ENCODE measurements around the gene FNDC3B.
A peak's percentile ranks its signal among the peaks of the same experiment; 100 is the strongest.

The FNDC3B gene

DNA sequence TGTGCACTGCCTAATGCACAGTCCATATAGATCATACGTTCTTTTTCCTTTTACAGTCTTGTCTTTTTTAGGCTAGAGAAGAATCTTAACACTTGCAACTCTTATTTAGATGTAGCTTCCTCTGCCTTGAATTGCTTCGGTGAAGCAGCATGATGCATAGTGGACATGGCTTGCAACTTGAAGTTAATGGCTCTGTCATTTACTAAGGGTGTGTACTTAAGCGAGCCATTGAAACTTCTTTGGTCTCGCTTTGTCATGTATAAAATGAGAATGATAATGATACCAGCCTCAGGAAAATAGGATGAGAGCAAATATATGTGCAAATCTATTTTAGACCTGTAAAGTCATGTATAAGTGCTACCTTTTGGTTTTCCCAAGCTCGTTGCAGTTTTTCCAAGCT lies 261.5 kb downstream of the FNDC3B start:
- Histone ChIP-seq H3K4me1 (ENCODE audit: insufficient read depth, low read length, poor library complexity, severe bottlenecking) (peaks cover 22% of the 10 kb centered on the region), H4K20me1 (ENCODE audit: insufficient read depth, low read length, poor library complexity, severe bottlenecking) (no peaks in the 10 kb centered on the region), H3K4me2 (ENCODE audit: low read depth, low read length, poor library complexity, severe bottlenecking) (peak overlapping the region; percentile 48), H3K27me3 (ENCODE audit: insufficient read depth, low read length, poor library complexity, severe bottlenecking) (no peaks in the 10 kb centered on the region), H3K9me3 (ENCODE audit: insufficient read depth, low read depth, low read length) (no peaks in the 10 kb centered on the region), H3K9ac (ENCODE audit: low read depth, low read length, poor library complexity, severe bottlenecking) (no peak overlapping the region), H2AFZ (ENCODE audit: low read length) (no peak overlapping the region), H3K4me3 (ENCODE audit: low read length, poor library complexity, severe bottlenecking) (peak overlapping the region; percentile 27), H3K79me2 (ENCODE audit: insufficient read depth, low read length) (no peaks in the 10 kb centered on the region), H3K9me2 (replicated peaks; ENCODE audit: low read depth, low read length) (no peaks in the 10 kb centered on the region), H3F3A (ENCODE audit: low read depth) (peaks cover 4% of the 10 kb centered on the region), H3K36me3 (ENCODE audit: insufficient read depth, low read length) (peaks cover 4% of the 10 kb centered on the region; the same call in 1 of the 2 replicates)
- TF ChIP-seq EZH2phosphoT487 (IDR thresholded peaks at IDR 0.05; ENCODE audit: borderline replicate concordance) = no peak
- TF ChIP-seq, protein P1, sequence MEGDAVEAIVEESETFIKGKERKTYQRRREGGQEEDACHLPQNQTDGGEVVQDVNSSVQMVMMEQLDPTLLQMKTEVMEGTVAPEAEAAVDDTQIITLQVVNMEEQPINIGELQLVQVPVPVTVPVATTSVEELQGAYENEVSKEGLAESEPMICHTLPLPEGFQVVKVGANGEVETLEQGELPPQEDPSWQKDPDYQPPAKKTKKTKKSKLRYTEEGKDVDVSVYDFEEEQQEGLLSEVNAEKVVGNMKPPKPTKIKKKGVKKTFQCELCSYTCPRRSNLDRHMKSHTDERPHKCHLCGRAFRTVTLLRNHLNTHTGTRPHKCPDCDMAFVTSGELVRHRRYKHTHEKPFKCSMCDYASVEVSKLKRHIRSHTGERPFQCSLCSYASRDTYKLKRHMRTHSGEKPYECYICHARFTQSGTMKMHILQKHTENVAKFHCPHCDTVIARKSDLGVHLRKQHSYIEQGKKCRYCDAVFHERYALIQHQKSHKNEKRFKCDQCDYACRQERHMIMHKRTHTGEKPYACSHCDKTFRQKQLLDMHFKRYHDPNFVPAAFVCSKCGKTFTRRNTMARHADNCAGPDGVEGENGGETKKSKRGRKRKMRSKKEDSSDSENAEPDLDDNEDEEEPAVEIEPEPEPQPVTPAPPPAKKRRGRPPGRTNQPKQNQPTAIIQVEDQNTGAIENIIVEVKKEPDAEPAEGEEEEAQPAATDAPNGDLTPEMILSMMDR (conservative IDR thresholded peaks at IDR 0.05; ENCODE audit: low read length) = no peak

DNA sequence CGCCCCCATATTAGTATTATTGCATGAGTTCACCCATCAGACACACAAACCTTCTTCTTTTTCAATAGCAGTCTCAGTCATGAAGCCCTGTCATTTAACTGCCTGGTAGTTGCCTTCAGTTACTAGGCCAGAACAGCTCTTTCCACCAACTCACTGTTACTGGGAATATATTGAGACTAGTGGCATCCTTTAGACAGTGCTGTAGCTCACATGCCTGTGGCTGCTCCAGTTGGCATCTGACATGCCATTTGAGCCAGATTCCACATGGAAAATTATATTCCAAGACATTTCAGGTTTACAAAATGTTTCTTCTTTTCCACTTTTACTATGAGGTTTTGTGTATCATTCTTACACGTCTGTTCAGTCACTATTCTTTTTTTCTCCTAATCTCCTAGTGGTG lies 262.8 kb downstream of the FNDC3B start:
- no peaks in the 10 kb centered on the region for H3K79me2 ChIP-seq (ENCODE audit: insufficient read depth, low read length)
- TF ChIP-seq EZH2phosphoT487 (IDR thresholded peaks at IDR 0.05; ENCODE audit: borderline replicate concordance) = no peak
- TF ChIP-seq, protein P1 (conservative IDR thresholded peaks at IDR 0.05; ENCODE audit: low read length) = no peak
- H2AFZ ChIP-seq (ENCODE audit: low read length) = no peak overlapping the region
- no peaks in the 10 kb centered on the region for H3K9me3 ChIP-seq (ENCODE audit: insufficient read depth, low read depth, low read length)
- no peaks in the 10 kb centered on the region for H4K20me1 ChIP-seq (ENCODE audit: insufficient read depth, low read length, poor library complexity, severe bottlenecking)
- peaks cover 22% of the 10 kb centered on the region for H3K4me1 ChIP-seq (ENCODE audit: insufficient read depth, low read length, poor library complexity, severe bottlenecking)
- no peak overlapping the region for H3K9ac ChIP-seq (ENCODE audit: low read depth, low read length, poor library complexity, severe bottlenecking)
- H3K27me3 ChIP-seq (ENCODE audit: insufficient read depth, low read length, poor library complexity, severe bottlenecking) = no peaks in the 10 kb centered on the region
- no peaks in the 10 kb centered on the region for H3K9me2 ChIP-seq (replicated peaks; ENCODE audit: low read depth, low read length)
- H3K4me3 ChIP-seq (ENCODE audit: low read length, poor library complexity, severe bottlenecking) = no peak overlapping the region
- H3K36me3 ChIP-seq (ENCODE audit: insufficient read depth, low read length) = no peaks in the 10 kb centered on the region; the same call in 1 of the 2 replicates
- peaks cover 4% of the 10 kb centered on the region for H3F3A ChIP-seq (ENCODE audit: low read depth)
- H3K4me2 ChIP-seq (ENCODE audit: low read depth, low read length, poor library complexity, severe bottlenecking) = no peak overlapping the region

DNA sequence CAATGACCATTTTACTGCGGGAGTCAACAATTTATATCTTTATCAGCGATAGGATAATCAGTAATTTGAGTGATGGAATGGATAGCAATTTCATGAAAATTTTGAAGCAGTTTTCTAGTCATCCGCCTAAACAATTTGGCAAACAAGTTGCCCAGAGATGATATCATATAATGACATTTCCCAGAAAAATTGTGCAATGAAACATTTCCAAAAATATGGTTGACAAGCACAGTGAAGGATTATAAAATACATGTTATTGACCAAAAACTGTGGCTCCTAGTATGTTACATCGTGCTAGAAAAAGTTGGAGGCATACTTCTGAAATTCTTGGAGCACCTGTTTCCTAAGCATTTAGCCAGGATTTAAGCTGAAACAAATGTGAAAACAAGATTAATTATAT lies 263.8 kb downstream of the FNDC3B start:
- H3K27me3 ChIP-seq (ENCODE audit: insufficient read depth, low read length, poor library complexity, severe bottlenecking) = no peaks in the 10 kb centered on the region
- no peak overlapping the region for H3K4me3 ChIP-seq (ENCODE audit: low read length, poor library complexity, severe bottlenecking)
- H4K20me1 ChIP-seq (ENCODE audit: insufficient read depth, low read length, poor library complexity, severe bottlenecking) = no peaks in the 10 kb centered on the region
- no peak overlapping the region for H3K4me2 ChIP-seq (ENCODE audit: low read depth, low read length, poor library complexity, severe bottlenecking)
- peaks cover 4% of the 10 kb centered on the region for H3F3A ChIP-seq (ENCODE audit: low read depth)
- H3K9me2 ChIP-seq (replicated peaks; ENCODE audit: low read depth, low read length) = no peaks in the 10 kb centered on the region
- H3K9me3 ChIP-seq (ENCODE audit: insufficient read depth, low read depth, low read length) = no peaks in the 10 kb centered on the region
- H3K9ac ChIP-seq (ENCODE audit: low read depth, low read length, poor library complexity, severe bottlenecking) = no peak overlapping the region
- no peak overlapping the region for H2AFZ ChIP-seq (ENCODE audit: low read length)
- H3K36me3 ChIP-seq (ENCODE audit: insufficient read depth, low read length) = no peaks in the 10 kb centered on the region; the same call in 1 of the 2 replicates
- H3K4me1 ChIP-seq (ENCODE audit: insufficient read depth, low read length, poor library complexity, severe bottlenecking) = peaks cover 22% of the 10 kb centered on the region
- no peaks in the 10 kb centered on the region for H3K79me2 ChIP-seq (ENCODE audit: insufficient read depth, low read length)
- no peak for TF ChIP-seq EZH2phosphoT487 (IDR thresholded peaks at IDR 0.05; ENCODE audit: borderline replicate concordance)
- TF ChIP-seq, protein P1 (conservative IDR thresholded peaks at IDR 0.05; ENCODE audit: low read length) = no peak

All from Loucy (cell line).